Activated gamma-delta T cell treated with Interleukin-2 at 50 U/mL for 16 hours (primary cell): ENCODE data around the gene DNAJC10.
"Not testable (repeated sequence)": the region's sequence is repeated elsewhere in the genome, so short reads cannot be mapped to it uniquely, and the experiment has no call there.

Source experiments
- DNase-seq: peaks from one replicate; pipeline ENCODE4 v3.0.0-alpha.2; 2020

The DNAJC10 gene

DNA sequence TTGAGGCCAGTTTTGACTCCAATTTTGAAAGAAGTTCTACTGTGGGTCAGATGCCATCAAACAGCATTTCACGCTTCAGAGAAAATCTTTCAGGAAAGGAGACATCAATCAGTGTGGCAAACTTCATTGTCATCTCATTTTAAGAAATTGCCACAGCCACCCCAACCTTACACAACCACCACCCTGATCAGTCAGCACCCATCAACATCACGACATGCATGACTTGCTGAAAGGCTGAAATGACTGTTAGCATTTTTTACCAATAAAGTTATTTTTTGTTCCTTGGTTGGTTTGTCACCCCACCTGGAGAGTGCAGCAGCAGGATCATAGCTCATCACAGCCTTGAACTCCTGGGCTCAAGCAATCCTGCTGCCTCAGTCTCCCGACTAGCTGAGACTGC, 10.4 kb downstream of the DNAJC10 start:
- no peak for DNase-seq

DNA sequence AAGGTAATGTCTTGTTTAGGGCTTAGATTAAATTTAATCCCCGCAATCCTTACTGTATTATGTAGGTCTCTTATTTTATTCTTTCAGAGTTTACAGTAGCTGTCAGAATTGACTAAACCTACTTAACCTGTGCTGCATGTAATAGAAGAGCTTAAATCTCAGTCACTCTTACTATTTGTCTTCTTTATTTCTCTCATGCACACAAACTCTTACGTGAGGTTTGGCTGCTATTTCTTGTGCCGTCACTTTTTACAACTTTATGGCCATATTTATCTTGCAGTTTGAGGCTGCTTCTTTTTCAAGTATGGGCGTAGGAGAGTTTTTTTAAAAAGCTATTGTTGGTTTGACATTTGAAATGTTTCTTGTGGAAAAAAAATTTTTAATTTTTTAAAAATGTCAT, 12.0 kb downstream of the DNAJC10 start:
- no peak for DNase-seq

DNA sequence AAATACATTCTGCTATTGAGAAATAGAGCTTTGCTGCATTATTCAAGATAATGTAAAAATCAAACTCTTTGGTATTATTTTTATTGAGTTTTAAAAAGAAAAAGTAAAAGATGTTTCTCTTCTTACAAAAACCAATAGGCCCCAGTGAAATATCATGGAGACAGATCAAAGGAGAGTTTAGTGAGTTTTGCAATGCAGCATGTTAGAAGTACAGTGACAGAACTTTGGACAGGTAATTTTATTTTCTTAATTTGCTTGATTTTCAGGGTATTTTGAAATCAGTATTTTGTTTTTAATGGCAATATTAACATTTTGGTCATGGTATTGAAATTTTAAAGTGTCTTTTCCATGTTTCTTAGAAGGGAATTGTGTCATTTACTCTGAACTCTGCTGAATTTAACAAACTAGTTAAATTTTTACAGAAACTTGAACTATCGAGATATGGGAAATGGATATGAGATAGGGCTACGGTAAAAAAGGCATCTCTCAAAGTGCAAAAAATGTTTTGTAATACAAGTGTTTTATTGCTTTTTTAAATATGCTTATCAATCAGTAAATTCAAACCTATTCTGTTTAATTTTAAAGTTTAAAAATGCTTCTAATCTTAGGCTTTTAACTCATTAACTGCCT, 13.8 kb downstream of the DNAJC10 start:
- no peak for DNase-seq

DNA sequence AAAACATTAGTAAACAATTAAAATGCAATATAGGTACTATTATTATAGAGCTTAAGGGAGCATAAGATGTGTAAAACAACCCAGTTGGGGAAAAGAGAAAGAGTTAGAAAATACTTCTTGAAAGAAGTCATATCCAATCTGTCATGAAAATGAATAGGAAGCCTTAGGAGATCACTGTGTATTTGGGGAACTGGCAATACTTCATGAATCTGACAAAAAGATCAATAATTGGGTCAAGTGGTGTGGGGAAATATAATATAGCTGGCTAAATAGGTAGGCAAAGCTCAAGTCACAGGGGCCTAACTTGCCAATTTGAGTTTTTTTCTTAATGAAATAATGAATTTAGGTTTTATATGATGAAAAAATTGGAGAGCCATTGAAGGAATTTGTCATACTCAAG, 14.4 kb downstream of the DNAJC10 start:
- DNase-seq: no peak

DNA sequence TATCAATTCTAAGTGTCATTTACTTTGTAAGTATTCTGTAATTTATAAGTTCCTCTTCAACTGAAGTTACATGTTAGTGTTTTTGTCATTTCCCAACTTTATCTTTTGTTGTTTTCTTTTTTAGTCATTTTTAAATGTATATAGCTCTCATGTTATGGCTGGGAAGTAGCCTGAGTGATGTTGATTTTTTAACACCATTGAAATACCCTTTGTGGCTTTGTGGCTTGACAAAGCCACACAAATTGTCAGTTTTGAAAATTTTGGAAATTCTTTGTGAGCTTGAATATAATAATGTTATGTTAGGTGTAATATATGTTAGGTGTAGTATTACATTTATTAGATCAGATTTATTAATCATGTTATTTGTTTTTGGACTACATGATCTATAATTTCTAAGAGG, 16.7 kb downstream of the DNAJC10 start:
- DNase-seq: no peak

DNA sequence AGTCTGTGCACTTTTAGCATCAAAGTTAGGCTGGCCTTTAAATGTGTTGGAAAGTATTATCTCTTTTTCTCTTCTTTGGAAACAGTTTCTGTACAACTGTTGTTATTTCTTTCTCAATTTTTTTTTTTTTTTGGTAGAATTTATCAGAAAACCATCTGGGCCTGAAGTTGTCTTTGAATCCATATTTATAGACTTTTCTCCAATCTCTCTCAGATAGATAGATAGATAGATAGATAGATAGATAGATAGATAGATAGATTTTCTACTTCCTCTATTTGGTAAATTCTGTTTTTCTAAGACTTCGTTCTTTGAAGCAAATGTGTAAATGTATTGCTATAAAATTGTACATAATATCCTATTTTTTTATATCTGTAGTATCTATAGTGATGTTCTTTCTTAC, 17.5 kb downstream of the DNAJC10 start:
- no peak for DNase-seq

DNA sequence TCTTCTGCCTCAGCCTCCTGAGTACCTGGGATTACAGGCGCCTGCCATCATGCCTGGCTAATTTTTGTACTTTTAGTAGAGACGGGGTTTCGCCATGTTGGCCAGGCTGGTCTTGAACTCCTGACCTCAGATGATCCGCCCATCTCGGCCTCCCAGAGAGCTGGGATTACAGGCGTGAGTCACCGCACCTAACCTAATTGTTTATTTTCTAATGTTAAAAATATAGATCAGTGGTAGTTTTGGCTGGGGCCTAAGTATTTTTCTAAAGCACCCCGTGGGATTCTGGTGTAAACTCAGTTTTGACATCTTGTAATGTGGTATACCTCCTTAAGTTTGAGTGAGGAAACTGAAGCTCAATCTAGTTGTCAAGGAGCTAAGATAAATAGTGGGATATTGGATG, 20.8 kb downstream of the DNAJC10 start:
- DNase-seq: not testable (repeated sequence)

DNA sequence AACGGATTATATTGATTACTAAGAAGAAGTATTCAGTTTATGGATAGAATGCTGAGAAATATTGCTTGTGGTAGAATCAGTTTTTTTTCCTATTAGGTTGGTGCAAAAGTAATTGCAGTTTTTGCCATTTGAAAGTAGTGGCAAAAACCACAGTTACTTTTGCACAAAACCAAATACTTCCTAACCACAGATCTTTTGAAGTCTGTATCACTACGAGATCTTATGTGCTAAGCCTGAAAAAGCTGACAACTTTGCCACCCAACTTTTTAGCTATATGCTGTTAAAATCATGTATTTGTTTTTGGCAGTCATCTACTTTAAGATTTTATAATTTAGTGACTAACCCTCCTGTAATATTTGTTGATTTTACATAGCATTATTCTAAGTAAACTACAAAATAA, 24.6 kb downstream of the DNAJC10 start:
- no peak for DNase-seq

DNA sequence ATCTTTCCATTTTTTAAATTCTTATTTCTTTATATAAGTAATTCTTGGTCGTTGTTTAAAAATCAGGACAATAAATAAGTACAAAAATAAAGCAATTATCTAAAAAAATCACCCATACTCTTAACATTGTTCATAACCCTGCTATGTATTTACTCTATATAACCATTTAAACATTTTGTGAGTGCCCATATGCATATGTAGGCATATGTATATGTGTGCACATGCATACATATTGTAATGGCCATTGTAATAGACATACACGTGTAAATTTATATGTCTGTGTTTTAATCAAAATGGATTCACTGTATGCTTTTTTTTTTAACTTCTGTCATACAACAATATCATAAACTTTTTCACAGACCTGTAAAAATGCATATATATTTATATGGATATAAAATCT, 25.6 kb downstream of the DNAJC10 start:
- DNase-seq: no peak

DNA sequence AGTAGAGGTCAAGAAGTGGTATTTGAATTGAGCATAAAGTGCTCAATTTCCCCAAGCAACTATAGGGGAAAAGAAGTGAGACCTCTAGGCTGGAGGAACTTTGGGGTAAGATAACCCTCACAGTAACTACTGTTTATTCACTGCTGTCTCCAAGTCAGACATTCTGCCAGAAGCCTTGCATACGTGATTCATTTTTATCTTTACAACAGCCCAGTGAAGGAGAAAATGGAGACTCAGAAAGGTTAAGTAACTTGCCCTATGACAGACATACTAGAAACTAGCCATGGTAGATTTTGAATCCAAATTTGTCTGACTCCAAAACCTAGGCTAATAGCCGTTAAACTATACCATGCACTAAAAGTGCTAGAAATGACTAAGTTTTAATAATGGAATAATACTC, 28.4 kb downstream of the DNAJC10 start:
- no peak for DNase-seq

DNA sequence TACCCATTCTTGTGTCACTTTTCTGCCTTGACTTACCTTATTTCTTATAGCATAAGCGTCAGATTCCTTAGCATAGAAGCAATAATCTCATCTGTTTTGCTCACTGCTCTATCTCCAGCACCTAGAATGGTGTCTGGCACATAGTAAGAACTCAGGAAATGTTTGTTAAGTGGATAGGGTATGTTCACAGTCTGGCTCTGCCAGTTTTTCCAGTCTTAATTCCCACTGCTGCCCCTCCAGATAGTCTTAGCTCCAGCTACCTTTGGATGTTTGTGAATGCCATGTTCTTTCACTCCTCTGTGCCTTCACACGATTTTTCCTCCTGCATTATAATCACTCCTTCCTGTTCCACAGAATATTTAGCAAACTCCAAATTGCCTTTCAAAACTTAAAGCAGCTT, 29.0 kb downstream of the DNAJC10 start:
- DNase-seq: no peak

DNA sequence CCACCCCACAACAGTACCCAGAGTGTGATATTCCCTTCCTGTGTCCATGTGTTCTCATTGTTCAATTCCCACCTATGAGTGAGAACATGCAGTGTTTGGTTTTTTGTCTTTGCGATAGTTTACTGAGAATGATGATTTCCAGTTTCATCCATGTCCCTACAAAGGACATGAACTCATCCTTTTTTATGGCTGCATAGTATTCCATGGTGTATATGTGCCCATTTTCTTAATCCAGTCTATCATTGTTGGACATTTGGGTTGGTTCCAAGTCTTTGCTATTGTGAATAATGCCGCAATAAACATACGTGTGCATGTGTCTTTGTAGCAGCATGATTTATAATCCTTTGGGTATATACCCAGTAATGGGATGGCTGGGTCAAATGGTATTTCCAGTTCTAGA, 29.8 kb downstream of the DNAJC10 start:
- not testable (repeated sequence) for DNase-seq

DNA sequence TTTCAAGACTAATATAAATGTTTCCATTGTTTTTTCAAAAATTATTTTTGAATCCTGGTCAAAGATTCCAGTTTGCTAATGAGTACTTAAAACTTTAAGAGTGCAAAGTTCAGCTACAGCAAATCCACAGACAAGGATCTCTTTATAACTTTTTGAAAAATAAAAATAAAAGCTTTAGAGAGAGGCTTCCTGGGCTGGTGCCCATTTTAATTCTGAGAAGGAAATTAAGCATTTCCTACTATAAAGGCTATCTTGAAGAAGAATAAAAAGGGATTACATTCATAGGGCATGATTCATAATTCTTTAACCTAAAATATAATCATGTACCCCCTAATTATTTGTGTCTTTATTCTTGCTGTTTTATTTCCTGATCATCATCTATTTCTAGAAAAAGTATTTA, 38.2 kb downstream of the DNAJC10 start:
- DNase-seq: no peak

DNA sequence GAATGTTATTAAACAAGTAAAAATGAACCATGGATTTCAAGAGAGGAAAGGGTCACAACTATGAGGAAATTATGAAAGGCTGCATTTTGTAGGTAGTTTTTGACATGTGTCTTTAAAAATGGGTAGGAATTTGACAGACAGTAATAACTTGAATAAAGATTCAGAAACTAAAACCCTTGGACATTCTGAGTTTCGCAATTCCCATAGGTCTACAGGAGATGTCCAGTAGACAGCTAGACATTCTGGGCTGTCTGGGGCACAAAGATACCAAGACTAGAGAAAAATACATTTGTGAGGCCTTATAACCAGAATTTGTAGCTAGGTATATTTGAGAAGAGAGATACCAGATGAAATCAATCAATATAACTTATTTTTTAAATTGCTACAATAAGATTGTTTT, 42.3 kb downstream of the DNAJC10 start:
- DNase-seq: no peak

DNA sequence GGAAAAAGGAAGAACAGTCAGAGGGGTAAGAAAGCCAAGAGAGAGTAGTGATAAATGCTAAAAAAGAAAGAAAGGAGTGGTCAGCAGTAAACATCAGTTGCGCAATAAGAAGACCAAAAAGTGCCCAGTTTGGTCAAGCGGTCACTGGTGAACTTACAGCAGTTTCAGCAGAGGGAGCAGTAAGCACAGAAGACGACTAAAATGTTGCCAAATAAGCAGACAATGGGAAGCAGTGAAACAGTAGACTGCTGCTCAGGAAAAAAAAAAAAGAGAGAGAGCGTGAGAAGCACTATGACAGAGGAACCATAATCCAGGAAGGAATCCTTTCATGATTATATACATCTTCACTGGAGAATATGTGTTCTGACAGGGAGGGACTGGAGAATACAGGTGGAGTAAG, 45.8 kb downstream of the DNAJC10 start:
- DNase-seq: no peak

DNA sequence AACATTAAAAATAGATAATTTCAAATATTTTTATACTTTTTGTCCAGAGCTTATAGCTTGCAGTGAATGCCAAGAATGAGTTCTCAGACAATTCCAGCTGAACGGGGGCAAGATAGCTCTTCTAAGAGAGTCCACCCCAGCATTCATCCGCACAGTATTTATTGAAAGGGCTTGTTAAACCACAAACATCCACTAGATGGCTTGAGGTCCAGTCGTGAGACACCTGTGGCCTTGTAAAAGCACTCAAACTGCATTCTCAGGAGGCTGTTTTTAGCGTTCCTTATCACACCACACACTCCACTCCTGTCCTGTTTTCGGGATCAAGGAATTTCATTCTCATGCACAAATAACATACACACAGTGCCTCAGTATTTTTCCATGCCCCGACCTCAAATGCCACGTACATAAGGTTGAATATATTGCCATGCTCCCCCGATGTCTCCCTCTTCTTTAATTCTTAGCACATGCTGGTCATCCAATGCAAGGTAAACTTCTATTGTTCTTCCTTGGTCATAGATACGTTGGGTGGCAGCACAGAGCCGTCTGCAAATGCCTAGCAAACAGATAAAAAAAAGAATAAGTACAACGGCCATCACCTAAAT, 47.4 kb downstream of the DNAJC10 start:
- DNase-seq: no peak

DNA sequence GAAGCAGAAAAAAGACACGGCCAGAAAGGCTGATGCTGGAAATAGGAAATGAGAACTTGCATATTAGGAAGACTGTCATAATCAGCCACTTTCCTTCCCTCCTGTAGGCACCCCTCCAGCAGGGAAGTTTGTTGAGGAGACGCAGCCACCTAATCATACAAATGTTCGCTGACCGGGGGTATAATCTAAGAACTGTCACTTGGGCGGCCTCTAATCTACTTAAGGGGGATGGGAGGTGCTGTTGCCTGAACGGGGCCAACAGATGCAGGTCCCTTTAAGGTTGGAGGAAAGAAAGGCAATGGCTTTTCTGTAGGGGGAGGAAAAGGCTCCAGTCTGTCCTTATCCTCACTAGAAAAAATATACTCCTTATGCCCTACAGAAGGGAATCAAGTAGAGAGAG, 50.6 kb downstream of the DNAJC10 start:
- no peak for DNase-seq

DNA sequence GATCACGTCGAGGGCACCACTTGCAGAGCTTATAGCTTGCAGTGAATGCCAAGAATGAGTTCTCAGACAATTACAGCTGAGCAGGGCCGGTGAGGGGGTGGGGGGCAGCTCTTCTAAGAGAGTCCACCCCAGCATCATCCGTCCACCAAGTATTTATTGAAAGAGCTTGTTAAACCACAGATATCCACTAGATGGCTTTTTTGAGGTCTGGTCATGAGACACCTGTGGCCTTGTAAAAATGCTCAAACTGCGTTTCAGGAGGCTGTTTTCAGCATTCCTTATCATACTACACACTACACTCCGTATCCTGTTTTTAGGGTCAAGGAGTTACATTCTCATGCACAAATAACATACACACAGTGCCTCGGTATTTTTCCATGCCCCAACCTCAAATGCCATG, 51.5 kb downstream of the DNAJC10 start:
- no peak for DNase-seq

DNA sequence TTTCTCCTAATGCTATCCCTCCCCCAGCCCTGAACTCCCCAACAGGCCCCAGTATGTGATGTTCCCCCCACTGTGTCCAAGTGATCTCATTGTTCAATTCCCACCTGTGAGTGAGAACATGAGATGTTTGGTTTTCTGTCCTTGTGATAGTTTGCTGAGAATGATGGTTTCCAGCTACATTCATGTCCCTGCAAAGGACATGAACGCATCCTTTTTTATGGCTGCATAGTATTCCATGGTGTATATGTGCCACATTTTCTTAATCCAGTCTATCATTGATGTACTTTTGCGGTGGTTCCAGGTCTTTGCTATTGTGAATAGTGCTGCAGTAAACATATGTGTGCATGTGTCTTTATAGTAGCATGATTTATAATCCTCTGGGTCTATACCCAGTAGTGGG, 52.9 kb downstream of the DNAJC10 start:
- DNase-seq: not testable (repeated sequence)

DNA sequence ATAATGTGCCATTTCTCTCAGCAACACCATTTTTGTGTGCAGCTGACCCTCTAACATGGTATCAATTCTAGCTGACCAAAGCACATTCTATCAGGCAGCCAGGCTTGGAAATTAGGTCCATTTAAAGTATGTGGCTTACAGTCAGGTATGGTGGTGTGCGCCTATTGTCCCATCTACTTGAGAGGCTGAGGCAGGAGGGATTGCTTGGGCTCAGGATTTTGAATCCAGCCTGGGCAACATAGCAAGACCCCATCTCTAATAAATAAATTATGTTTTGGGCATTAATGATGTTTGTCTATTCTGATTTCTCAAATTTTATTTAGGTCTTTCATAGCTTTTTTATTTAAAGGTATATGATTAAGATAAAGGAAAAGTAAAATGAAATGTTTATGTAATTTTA, 63.3 kb downstream of the DNAJC10 start:
- DNase-seq: no peak

DNA sequence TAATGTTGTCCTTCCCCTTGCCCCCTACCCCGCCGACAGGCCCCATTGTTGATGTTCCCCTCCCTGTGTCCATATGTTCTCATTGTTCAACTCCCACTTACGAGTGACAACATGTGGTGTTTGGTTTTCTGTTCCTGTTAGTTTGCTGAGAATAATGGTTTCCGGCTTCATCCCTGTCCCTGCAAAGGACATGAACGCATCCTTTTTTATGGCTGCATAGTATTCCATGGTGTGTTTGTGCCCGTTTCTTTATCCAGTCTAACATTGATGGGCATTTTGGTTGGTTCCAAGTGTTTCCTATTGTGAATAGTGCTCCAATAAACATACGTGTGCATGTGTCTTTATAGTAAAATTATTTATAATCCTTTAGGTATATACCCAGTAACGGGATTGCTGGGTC, 65.0 kb downstream of the DNAJC10 start:
- DNase-seq: not testable (repeated sequence)

DNA sequence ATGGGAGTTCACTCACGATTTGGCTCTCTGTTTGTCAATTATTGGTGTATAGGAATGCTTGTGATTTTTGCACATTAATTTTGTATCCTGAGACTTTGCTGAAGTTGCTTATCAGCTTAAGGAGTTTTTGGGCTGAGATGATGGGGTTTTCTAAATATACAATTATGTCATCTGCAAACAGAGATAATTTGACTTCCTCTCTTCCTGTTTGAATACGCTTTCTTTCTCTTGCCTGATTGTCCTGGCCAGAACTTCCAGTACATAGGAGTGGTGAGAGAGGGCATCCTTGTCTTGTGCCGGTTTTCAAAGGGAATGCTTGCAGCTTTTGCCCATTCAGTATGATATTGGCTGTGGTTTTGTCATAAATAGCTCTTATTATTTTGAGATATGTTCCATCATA, 66.6 kb downstream of the DNAJC10 start:
- DNase-seq: not testable (repeated sequence)

DNA sequence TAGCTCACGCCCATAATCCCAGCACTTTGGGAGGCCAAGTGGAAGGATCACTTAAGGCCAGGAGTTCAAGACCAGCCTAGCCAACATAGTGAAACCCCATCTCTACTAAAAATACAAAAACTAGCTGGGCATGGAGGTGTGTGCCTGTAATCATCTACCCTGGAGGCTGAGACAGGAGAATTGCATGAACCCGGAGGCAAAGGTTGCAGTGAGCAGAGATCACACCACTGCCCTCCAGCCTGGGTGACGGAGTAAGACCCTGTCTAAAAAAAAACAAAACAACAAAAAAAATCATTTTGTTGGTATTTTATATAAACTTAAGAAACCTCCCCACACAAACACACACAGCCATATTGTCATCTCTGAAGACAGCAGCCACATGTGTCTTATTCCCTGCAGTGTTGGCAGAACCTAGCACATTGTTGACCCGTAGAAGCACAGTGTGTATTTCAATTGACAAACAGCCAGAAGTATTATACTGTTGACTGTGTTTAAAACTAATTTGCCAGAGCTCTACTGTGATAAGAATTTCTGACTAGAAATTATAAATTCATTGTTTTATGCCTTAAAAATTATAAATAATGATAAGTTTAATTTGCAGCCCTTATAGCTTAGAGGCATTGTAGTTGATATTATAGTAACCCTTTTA, 68.1 kb downstream of the DNAJC10 start:
- no peak for DNase-seq

DNA sequence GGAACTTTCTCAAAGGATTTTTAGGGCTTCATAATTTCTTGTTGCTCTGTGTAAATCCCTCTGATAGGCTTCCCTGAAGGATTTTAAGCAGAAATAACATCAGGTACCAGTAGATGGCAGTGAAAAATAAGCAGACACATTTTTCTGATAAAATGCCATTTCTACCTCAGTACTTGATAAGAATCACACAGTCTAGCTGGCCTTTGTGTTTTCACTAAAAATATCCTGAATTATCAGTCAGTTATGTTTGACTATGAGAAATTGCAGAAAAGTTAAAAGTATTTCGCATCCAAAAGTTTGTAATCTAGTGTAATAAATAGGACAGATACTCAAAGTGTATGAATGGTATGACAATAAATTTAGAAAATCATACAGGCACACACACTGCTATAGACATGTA, 68.7 kb downstream of the DNAJC10 start:
- no peak for DNase-seq

DNA sequence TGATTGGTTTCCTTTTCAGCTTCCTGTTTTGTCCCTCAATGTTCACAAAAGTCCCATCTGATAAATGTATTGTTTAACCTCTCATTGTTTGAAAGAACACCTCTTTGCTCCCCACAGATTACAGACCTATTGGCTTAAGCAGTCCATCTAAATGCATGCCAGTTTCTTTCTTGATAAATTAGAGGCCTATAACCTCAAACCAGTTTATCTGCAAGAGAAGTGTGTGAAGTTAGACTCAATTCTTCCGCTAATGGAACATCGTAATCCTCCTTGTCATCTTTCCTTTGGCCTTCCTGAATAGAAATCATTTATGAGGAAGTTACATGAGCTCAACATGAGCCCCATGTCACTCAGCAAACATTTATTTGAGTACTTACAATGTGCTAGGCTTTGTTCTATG, 76.4 kb downstream of the DNAJC10 start:
- no peak for DNase-seq
